Measurements from ENCODE around the gene SCUBE3.

- TF ChIP-seq POLR2A (IDR thresholded peaks at IDR 0.05; ENCODE audit: low read depth, low read length) (no peak), TAF1 (IDR thresholded peaks at IDR 0.05; ENCODE audit: low read depth, low read length) (no peak), POLR2AphosphoS5 (IDR thresholded peaks at IDR 0.05; ENCODE audit: low read depth, low read length) (no peak), POU2F2 (IDR thresholded peaks at IDR 0.05; ENCODE audit: low read depth, low read length) (no peak), PAX5 (IDR thresholded peaks at IDR 0.05; ENCODE audit: insufficient read depth, low read length, severe bottlenecking) (no peak)
Observed at GRCh38 chr6:35239581-35239980, 25.8 kb downstream of the SCUBE3 start.

Data from GM12891 (cell line).